Osteocyte (in vitro differentiated cells): Measurements from ENCODE around the gene TTYH3. TPM values are rescaled to one million over a fixed set of nuclear protein-coding genes. Genes with fewer than 3 reads are reported as not detected.
A peak's percentile ranks its signal among the peaks of the same experiment; 100 is the strongest.

Source experiments
- DNase-seq: peaks from one replicate; pipeline ENCODE4 v3.0.0; 2021; ENCODE audit warnings: mixed read lengths; ENCODE audit not compliant: unreplicated experiment; ENCODE audit errors: extremely low spot score
- H3K27ac Mint-ChIP-seq: one replicate; pipeline ENCODE4 v1.8.0; 2021; ENCODE audit warnings: mild to moderate bottlenecking, mixed read lengths; ENCODE audit not compliant: unreplicated experiment
- H3K27me3 Mint-ChIP-seq: one replicate; pipeline ENCODE4 v1.8.0; 2021; ENCODE audit warnings: mixed read lengths; ENCODE audit not compliant: unreplicated experiment
- H3K36me3 Mint-ChIP-seq: one replicate; pipeline ENCODE4 v1.8.0; 2021; ENCODE audit warnings: mixed read lengths; ENCODE audit not compliant: unreplicated experiment
- H3K4me1 Mint-ChIP-seq: one replicate; pipeline ENCODE4 v1.8.0; 2021; ENCODE audit warnings: mixed read lengths; ENCODE audit not compliant: unreplicated experiment
- H3K4me3 Mint-ChIP-seq: one replicate; pipeline ENCODE4 v1.8.0; 2021; ENCODE audit warnings: mild to moderate bottlenecking, moderate library complexity, mixed read lengths; ENCODE audit not compliant: unreplicated experiment
- H3K9me3 Mint-ChIP-seq: one replicate; pipeline ENCODE4 v1.8.0; 2021; ENCODE audit warnings: mixed read lengths; ENCODE audit not compliant: unreplicated experiment
- total RNA-seq: library from RNA; stranded (reverse); gene quantifications from 2 replicates; pipeline ENCODE4 v1.2.1, GENCODE V29; 2021
- TF ChIP-seq, protein P1 (sequence below): fragments of 200-600 bp; sonication (generic); IDR thresholded peaks from 2 replicates; pipeline ENCODE4 v1.5.0; 2021; ENCODE audit warnings: antibody characterized with exemption, mild to moderate bottlenecking, moderate library complexity

TTYH3 gene
- total RNA-seq, 1 donor from 2014 or later = 376 TPM

DNA sequence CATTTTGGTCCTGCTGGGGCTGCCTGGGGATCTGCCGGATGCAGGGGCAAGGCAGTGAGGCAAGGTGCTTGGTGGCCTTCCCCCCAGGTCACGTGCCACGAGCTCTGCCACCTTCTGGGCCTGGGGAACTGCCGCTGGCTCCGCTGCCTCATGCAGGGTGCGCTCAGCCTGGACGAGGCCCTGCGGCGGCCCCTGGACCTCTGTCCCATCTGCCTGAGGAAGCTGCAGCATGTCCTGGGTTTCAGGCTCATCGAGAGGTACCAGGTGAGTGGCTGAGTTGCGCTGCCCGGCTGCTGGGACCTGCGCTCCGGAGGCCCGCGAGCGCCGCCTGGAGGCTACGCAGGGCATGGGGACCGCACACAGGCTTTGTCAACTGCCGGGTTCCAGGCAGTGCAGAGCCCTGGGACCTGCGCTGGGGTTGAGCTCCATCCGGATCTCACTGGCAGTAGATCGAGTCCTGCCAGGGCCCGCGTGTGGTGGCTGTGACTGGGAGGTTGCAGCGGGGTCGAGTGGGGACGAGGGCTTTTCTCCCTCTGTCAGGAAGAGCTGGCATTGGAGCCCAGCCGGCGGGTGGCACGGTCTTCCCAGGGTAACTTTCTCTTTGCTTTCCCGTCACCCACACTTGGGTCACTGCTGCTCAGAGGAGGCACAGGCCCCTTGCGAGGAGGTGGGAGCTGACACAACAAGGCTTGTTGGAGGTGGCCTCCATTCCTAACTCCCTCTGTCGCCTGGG lies 77.9 kb downstream of the TTYH3 start:
- no peak for DNase-seq
- TF ChIP-seq, protein P1, sequence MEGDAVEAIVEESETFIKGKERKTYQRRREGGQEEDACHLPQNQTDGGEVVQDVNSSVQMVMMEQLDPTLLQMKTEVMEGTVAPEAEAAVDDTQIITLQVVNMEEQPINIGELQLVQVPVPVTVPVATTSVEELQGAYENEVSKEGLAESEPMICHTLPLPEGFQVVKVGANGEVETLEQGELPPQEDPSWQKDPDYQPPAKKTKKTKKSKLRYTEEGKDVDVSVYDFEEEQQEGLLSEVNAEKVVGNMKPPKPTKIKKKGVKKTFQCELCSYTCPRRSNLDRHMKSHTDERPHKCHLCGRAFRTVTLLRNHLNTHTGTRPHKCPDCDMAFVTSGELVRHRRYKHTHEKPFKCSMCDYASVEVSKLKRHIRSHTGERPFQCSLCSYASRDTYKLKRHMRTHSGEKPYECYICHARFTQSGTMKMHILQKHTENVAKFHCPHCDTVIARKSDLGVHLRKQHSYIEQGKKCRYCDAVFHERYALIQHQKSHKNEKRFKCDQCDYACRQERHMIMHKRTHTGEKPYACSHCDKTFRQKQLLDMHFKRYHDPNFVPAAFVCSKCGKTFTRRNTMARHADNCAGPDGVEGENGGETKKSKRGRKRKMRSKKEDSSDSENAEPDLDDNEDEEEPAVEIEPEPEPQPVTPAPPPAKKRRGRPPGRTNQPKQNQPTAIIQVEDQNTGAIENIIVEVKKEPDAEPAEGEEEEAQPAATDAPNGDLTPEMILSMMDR = peak; percentile 76

DNA sequence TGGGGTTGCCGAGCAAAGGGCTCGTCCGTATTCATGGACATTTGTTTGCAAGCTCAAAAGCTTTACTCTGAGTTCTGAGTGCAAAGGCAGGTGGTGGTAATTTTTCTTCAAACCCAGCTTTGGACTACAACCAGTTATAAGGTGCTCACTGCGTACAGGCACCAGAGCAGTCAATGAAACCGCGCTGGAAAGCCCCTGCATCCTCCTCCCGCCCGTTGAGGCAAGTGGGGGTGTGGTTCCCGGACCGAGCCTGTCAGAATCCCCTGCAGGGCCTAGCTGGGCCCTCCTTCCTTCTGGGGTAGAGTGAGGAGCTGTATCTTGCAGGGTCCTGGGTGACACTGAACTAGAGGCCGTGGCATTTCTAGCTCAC lies 78.5 kb downstream of the TTYH3 start:
- no peak for DNase-seq
- H3K4me3 Mint-ChIP-seq = no peak overlapping the region

More for the DNA sequence above, 77.9 kb downstream of the TTYH3 start:
- peaks cover 9% of the 10 kb centered on the region for H3K4me1 Mint-ChIP-seq
- H3K4me3 Mint-ChIP-seq = no peak overlapping the region
- no peak overlapping the region for H3K27ac Mint-ChIP-seq
- H3K9me3 Mint-ChIP-seq = no peaks in the 10 kb centered on the region
- H3K36me3 Mint-ChIP-seq = peaks cover 11% of the 10 kb centered on the region
- H3K27me3 Mint-ChIP-seq = no peaks in the 10 kb centered on the region

DNA sequence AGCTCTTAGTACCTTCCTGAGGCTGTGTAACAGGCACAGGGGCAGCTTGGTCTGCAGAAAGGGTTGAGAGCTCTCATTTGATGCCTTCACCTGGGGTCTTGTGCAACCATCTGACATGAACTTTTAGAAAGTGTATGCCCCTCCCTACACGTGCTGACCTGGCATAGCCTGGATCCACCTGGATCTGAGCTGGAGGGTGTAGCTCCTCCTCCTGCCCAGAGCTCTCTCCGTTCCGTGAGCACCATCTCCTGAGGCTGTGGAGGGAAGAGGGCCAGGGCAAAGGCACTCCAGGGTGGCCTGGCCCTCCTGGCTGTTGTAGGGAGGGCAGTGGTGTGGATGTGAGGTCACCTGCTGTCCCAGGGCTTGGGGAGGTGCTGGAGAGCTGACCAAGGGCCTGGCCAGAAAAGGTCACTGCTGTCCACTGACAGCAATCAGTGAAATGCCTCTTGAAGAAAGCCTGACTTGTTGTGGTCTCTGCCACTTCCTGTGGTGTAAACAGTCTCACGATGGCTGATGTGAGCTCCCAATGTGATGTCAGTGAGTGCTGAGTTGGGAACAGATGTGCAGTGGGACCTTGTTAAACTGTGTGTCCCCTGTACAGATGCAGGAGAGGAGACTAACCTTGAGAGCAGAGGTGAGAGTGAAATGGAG lies 79.2 kb downstream of the TTYH3 start:
- Mint-ChIP-seq H3K4me3 (no peak overlapping the region), H3K4me1 (peaks cover 9% of the 10 kb centered on the region), H3K27me3 (no peaks in the 10 kb centered on the region), H3K9me3 (no peaks in the 10 kb centered on the region), H3K36me3 (peaks cover 18% of the 10 kb centered on the region), H3K27ac (no peak overlapping the region)
- DNase-seq = no peak
- TF ChIP-seq, protein P1 = no peak

More for the DNA sequence above, 78.5 kb downstream of the TTYH3 start:
- TF ChIP-seq, protein P1 = no peak
- peaks cover 9% of the 10 kb centered on the region for H3K4me1 Mint-ChIP-seq
- no peaks in the 10 kb centered on the region for H3K27me3 Mint-ChIP-seq
- H3K27ac Mint-ChIP-seq = no peak overlapping the region
- peaks cover 14% of the 10 kb centered on the region for H3K36me3 Mint-ChIP-seq
- no peaks in the 10 kb centered on the region for H3K9me3 Mint-ChIP-seq

DNA sequence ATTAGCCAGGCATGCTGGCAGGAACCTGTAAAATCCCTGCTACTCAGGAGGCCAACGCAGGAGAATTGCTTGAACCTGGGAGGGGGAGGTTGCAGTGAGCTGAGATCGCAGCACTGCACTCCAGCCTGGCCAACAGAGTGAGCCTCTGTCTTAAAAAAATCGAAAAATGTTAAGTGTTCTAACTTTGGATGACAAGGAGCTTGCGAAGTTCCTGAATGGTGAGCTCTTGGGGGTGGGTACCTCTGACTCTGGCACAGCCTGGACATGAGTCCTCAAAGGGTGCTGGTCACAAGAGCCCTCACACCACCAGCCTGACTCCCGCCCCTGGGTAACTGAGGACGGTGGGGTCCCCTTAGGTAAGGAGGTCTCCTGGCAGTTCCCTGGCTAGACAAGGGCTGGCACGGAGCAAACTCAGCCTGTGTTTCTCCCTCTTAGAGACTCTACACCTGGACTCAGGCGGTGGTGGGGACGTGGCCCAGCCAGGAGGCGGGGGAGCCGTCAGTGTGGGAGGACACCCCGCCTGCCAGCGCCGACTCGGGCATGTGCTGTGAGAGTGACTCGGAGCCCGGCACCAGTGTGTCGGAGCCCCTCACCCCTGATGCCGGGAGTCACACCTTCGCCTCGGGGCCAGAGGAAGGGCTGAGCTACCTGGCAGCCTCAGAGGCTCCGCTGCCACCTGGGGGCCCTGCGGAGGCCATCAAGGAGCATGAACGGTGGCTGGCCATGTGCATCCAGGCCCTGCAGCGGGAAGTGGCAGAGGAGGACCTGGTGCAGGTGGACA lies 80.3 kb downstream of the TTYH3 start:
- H3K36me3 Mint-ChIP-seq = peaks cover 22% of the 10 kb centered on the region
- no peak overlapping the region for H3K4me3 Mint-ChIP-seq
- H3K27me3 Mint-ChIP-seq = no peaks in the 10 kb centered on the region
- no peaks in the 10 kb centered on the region for H3K9me3 Mint-ChIP-seq
- H3K4me1 Mint-ChIP-seq = peaks cover 11% of the 10 kb centered on the region
- H3K27ac Mint-ChIP-seq = no peak overlapping the region
- TF ChIP-seq, protein P1 = no peak
- no peak for DNase-seq

DNA sequence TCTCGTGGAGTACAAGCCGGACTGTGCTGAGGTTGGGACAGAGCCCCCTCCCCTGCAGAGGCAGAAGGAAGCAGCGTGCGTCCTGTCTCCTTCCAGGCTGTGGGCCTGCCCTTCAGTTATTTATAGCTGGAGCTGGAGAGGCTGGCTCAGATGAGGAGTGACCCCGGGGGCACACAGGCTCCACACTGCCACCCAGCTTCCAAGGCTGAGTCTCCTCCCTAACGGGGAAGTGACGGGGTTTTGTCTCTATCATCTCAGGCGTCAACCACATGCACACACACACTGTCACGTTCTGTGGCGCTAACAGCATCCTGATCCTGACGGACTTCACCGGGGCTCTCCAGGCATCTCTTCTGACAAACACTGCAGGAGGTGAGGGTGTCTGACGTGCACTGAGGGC lies 81.6 kb downstream of the TTYH3 start:
- no peak for DNase-seq
- Mint-ChIP-seq H3K27me3 (no peaks in the 10 kb centered on the region), H3K4me1 (peaks cover 11% of the 10 kb centered on the region), H3K9me3 (no peaks in the 10 kb centered on the region), H3K4me3 (no peak overlapping the region), H3K36me3 (peaks cover 28% of the 10 kb centered on the region), H3K27ac (peak overlapping the region; percentile 64)
- TF ChIP-seq, protein P1 = peak; percentile 45
